ENCODE data around the gene ARHGEF4.

DNA sequence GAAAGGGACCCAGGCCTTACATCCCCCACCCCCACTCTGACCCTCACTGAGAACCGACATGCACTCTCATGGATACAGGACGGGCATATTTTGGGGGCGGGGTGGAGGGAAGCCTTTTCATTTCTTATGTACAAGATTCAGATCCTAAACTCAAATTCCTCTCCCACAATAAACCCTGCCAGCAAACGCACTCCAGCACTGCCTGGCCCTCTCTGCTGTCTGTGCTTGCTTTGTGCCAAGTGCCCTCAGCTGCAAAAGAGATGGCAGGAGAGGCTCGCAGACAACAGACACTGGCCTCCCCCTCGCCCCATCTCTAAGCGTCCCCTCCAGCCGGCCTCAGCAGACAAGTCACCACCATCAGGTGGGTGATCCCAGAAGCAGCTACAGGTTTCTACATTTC lies 214.2 kb downstream of the ARHGEF4 start:
- TF ChIP-seq, protein P1, sequence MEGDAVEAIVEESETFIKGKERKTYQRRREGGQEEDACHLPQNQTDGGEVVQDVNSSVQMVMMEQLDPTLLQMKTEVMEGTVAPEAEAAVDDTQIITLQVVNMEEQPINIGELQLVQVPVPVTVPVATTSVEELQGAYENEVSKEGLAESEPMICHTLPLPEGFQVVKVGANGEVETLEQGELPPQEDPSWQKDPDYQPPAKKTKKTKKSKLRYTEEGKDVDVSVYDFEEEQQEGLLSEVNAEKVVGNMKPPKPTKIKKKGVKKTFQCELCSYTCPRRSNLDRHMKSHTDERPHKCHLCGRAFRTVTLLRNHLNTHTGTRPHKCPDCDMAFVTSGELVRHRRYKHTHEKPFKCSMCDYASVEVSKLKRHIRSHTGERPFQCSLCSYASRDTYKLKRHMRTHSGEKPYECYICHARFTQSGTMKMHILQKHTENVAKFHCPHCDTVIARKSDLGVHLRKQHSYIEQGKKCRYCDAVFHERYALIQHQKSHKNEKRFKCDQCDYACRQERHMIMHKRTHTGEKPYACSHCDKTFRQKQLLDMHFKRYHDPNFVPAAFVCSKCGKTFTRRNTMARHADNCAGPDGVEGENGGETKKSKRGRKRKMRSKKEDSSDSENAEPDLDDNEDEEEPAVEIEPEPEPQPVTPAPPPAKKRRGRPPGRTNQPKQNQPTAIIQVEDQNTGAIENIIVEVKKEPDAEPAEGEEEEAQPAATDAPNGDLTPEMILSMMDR (IDR thresholded peaks at IDR 0.05), result no peak
- no peak for TF ChIP-seq POLR2A (IDR thresholded peaks at IDR 0.05)
